ENCODE data around the gene FGF22.

The FGF22 gene

GRCh38 chr19:687569-688166, 48.0 kb downstream of the FGF22 start:
- no peak for DNase-seq
- in situ Hi-C loops (cut with HindIII; ENCODE audit: low pct_ligation_motif_present, low pct_unique_long_range_greater_than_20kb, low sequenced_read_pairs) = no loop called here

- DNase-seq = no peak
- in situ Hi-C loops (cut with HindIII; ENCODE audit: low pct_ligation_motif_present, low pct_unique_long_range_greater_than_20kb, low sequenced_read_pairs) = no loop called here
These were observed 48.5 kb downstream of the FGF22 start for GRCh38 chr19:688214-688613.

- in situ Hi-C loops (cut with HindIII; ENCODE audit: low pct_ligation_motif_present, low pct_unique_long_range_greater_than_20kb, low sequenced_read_pairs) = no loop called here
- DNase-seq = no peak
These were observed 49.3 kb downstream of the FGF22 start for GRCh38 chr19:688992-689391.

- in situ Hi-C loops (cut with HindIII; ENCODE audit: low pct_ligation_motif_present, low pct_unique_long_range_greater_than_20kb, low sequenced_read_pairs) = no loop called here
These were observed 50.5 kb downstream of the FGF22 start for GRCh38 chr19:690203-690602.

More at GRCh38 chr19:690203-690602, 50.5 kb downstream of the FGF22 start:
- no peak for DNase-seq

Measured in ACHN (cell line).